Astrocyte (in vitro differentiated cells and primary cell): ENCODE measurements around the gene NRBF2.

ENCODE experiments used
- EZH2 ChIP-seq: IDR thresholded peaks from 2 replicates; pipeline ENCODE4 v1.6.1; 2012; ENCODE audit warnings: mild to moderate bottlenecking, low read length, inconsistent platforms; ENCODE audit not compliant: insufficient read depth
- TF ChIP-seq, protein P1 (sequence below): IDR thresholded peaks from 2 replicates; pipeline ENCODE4 v1.5.1; 2011; ENCODE audit warnings: low read depth, mild to moderate bottlenecking, inconsistent platforms, low read length, moderate library complexity; ENCODE audit not compliant: insufficient read depth

- TF ChIP-seq EZH2: no peak
- TF ChIP-seq, protein P1, sequence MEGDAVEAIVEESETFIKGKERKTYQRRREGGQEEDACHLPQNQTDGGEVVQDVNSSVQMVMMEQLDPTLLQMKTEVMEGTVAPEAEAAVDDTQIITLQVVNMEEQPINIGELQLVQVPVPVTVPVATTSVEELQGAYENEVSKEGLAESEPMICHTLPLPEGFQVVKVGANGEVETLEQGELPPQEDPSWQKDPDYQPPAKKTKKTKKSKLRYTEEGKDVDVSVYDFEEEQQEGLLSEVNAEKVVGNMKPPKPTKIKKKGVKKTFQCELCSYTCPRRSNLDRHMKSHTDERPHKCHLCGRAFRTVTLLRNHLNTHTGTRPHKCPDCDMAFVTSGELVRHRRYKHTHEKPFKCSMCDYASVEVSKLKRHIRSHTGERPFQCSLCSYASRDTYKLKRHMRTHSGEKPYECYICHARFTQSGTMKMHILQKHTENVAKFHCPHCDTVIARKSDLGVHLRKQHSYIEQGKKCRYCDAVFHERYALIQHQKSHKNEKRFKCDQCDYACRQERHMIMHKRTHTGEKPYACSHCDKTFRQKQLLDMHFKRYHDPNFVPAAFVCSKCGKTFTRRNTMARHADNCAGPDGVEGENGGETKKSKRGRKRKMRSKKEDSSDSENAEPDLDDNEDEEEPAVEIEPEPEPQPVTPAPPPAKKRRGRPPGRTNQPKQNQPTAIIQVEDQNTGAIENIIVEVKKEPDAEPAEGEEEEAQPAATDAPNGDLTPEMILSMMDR: no peak
Measured at GRCh38 chr10:63169624-63170023, 36.5 kb downstream of the NRBF2 start.
